GM19324 (cell line): ENCODE measurements around the gene PRSS23.
"Not testable (repeated sequence)": the region's sequence is repeated elsewhere in the genome, so short reads cannot be mapped to it uniquely, and the experiment has no call there.

Source experiments
- ATAC-seq: cut with Tn5 transposase; IDR thresholded peaks from one replicate; pipeline ENCODE4 v1.9.1; 2021; ENCODE audit warnings: mild to moderate bottlenecking, moderate library complexity; ENCODE audit not compliant: unreplicated experiment, low FRiP score

Gene PRSS23, protein sequence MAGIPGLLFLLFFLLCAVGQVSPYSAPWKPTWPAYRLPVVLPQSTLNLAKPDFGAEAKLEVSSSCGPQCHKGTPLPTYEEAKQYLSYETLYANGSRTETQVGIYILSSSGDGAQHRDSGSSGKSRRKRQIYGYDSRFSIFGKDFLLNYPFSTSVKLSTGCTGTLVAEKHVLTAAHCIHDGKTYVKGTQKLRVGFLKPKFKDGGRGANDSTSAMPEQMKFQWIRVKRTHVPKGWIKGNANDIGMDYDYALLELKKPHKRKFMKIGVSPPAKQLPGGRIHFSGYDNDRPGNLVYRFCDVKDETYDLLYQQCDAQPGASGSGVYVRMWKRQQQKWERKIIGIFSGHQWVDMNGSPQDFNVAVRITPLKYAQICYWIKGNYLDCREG

DNA sequence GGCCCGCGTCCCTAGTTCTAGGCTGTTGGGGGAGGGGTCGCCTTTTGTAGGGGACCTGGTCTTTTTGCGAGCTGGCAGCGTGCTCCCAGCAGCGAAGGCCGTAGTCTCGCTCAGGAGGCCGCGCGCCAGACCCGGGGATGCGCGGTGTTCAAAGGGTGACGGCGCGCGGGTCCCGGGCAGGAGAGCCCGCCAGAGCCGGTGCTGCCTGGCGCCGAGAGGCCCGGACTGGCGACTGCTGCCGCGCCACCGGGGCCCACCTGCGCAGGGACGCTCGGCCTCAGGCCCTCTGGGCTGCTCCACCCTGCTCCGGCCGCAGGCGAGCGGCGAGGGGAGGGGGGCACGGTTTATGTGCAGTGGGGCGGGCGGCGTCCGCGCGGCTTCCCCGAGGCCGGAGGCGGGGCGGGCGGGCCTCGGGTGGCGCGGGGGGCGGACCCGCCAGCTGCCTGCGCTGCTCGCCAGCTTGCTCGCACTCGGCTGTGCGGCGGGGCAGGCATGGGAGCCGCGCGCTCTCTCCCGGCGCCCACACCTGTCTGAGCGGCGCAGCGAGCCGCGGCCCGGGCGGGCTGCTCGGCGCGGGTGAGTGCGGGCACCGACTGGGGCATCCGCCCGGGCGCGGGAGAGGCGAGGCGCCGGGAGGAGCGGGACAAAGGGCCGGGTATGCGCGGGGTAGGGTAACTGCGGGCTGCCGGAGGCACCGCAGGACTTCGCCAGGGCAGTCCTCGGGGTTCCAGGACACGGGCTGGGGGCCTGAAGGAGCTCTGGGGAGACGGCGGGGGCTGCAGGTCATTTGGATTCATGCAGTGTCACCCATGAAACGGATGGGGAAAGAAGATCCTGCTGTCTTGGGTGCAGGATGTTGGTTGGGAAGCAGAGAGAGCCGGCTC lies at the start of gene PRSS23:
Gene PRSS23, plus strand, starts transcription at position 467 of the 884 bp plus-strand sequence. CDS start 7,102 bp downstream, outside the sequence.
- peak; percentile 75 for ATAC-seq

DNA sequence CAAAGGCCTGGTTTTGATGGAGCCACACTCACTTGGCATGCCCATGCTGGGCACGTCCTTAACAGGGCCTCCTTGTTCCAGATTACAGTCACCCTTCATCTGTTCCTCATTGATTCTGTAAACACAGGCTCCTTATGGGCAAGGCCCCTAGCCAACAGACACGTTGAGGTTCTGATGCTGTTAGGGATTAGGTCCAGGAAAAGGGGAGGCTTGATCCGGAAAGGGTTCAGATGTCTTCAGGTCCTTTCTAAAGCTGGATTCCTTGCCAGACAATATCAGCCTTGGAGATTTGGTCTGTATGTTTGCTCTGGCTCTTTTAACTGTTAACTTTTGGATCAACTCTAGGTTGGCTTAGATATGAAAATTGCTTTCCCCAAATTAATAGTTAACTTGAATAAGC lies 46.9 kb upstream of the PRSS23 start:
- ATAC-seq = no peak

DNA sequence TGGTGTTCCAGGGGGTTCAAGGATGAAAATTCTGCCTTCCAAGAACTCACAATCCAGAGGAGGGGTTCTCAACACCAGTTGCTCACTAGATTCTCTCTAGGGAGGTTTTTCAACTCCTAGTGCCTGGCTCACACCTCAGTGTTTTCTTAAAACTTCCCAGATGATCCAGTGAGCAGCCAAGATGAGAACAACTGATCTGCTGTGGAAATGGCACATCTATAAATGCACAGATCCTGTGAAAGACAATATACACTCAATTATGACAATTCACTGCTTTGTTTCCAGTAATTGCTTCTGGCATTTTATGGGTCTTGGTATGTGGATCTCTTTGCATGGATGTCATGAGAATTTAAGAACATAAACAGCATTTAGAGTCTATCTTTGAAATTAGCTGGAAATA lies 45.2 kb upstream of the PRSS23 start:
- no peak for ATAC-seq

- ATAC-seq = no peak
Observed at GRCh38 chr11:86758171-86758570, 42.2 kb upstream of the PRSS23 start.

- no peak for ATAC-seq
Observed at GRCh38 chr11:86760577-86760976, 39.8 kb upstream of the PRSS23 start.

DNA sequence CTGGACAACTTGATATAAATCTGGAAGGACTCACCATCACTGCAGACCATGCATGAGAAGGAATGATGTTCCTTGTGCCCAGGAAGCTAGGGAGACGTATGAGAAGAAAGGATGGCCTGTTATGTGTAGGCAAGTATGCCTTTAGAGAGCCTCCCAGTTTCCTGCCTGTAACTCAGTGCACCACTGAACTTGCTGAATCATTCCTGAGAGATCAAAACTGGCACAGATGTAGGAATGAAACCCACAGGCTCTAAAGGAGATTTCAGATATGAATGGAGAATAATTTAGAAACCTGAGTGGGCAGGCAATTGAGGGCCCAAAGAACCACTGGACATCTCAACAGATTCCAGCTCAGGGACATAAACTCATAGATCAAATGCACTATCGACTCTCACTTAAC lies 38.4 kb upstream of the PRSS23 start:
- ATAC-seq = no peak

DNA sequence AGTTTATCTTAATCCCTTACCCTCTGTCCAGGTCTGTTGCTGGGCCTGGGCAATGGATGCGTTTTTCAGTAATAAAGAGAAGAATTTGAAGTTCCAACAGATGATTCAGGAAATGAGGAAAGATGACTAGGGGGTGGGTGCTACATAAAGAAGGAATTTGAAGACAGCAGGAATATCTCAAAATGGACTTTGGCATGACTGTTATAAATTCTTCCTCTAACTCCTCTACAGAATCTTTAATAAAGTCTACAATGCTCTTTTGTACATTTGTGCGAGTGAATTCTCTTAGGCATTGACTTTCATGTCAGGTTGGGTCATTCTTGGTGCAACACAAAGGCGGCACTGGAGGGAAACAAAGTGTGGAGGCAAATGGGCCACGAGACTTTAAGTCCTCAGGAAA lies 35.1 kb upstream of the PRSS23 start:
- no peak for ATAC-seq

DNA sequence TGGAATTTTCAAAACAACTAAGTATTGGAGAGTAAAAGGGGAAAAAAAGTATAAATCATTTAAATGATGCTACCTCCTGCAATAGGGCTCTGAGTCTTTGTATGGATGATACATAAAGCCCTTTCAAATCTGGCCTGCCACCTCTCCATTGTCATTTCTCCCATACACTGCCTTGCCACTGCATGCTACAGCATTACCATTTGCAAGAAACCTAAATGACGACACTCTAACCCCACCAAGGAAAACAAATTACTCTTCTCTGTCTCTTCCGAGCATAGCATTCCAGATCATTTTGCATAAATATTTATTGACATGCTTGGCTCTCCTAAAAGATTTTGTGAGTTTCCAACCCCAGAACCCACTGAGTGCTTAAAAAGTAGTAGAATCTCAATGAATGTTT lies 34.5 kb upstream of the PRSS23 start:
- no peak for ATAC-seq

DNA sequence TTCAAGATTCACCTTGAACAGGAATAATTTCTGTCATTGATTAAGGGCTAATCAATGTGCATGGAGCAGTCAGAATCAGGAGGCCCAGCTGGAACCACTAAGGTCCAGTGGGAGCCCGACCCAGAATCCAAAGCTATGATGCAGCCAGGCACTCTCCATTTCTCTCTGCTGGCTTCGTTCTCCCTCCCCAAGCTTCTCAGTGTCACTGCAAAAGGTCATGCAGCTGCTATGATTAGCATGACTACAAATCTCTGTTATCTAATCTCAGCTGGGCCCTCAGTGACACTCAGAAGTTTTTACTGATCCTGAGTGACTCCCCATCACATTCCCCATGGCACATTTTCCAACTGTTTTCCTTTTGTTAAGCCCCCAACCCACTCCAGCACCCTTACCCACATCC lies 31.1 kb upstream of the PRSS23 start:
- ATAC-seq = no peak

DNA sequence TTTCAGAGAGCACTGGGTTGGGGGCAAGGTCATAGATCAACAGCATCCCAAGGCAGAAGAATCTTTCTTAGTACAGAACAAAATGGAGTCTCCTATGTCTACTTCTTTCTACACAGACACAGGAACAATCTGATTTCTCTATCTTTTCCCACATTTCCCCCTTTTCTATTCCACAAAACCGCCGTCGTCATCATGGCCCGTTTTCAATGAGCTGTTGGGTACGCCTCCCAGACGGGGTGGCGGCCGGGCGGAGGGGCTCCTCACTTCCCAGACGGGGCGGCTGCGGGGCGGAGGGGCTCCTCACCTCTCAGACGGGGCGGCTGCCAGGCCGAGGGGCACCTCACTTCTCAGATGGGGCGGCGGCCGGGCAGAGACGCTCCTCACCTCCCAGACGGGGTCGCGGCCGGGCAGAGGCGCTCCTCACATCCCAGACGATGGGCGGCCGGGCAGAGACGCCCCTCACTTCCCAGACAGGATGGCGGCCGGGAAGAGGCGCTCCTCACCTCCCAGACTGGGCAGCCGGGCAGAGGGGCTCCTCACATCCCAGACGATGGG lies 29.8 kb upstream of the PRSS23 start:
- not testable (repeated sequence) for ATAC-seq

DNA sequence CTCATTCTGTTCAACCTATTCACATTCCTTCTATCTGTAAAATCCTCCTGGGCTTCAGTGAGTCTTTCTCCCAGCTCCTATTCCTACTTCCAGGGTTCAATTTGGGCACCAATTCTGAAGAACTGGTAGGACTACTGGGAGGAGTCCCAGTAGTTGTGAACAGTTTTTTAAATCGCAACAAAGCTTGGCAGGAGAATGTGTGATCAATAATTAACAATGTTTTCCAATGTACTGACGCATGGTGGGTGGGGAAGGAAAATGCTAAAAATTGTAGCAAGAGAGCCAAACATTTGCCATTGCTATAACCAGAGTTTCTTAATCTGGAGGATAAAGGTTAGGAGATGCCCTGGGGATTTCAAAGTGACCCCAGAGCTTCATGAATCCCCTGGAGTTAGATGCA lies 27.3 kb upstream of the PRSS23 start:
- no peak for ATAC-seq

GRCh38 chr11:86773513-86774252 lies 26.7 kb upstream of the PRSS23 start:
- ATAC-seq = no peak

- no peak for ATAC-seq
Observed at GRCh38 chr11:86774417-86774816, 25.9 kb upstream of the PRSS23 start.

DNA sequence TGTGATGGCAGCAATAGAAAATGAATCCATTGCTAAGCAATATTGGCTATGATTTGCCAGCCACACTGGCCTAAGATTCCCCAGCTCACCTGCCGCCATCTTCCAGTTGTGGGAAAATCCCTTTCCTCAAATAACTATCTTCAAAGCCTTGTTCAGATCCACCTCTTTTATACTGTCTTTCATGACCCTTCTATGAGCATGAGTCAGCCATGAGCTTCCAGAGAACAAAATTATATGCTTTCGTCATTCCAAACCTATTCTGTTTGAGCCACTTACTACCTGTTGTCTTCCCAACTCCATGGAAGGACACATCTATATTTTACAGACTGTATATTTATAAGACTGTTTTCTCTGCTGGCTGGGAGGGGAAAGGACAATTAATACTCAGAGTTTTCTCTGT lies 25.0 kb upstream of the PRSS23 start:
- ATAC-seq = no peak

- no peak for ATAC-seq
Observed at GRCh38 chr11:86781546-86781945, 18.8 kb upstream of the PRSS23 start.

DNA sequence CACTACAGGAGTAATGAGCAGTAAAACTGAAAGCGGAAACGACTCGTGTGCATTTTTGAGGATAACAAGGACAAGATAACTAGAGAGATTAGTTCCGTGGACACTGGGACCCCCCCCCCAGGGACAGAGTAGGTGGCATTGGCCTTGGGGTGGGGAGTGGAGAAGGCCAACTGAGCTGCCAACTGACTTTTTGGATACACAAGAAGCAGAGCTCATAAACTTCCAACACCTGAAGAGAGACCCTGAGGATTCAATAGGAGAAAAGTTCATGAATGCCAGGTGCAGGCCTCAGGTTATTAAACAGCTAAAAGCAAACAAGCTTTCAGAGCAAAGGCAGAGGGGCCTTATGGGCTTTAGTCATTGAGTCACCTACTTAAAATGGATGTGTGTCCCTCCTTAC lies 17.6 kb upstream of the PRSS23 start:
- no peak for ATAC-seq

DNA sequence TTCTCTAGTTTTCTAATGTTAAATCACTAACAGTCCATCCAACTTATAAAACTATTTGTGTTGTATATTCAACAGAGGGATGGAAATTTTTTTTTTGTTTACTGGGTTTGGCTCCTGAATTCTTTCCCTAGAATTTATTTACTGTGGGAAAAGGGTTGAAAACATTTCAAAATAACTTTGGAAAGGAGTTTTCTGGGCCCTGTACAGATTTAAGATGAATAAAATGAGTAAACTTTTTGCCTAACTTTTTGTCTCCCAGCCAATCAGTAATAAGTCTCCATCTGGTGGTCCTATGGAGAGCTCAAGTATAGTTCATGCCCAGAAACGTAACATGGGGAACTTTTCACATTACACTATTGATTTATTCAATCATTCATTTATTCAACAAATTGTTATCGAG lies 16.7 kb upstream of the PRSS23 start:
- ATAC-seq = no peak

- no peak for ATAC-seq
Observed at GRCh38 chr11:86784241-86784681, 16.1 kb upstream of the PRSS23 start.

GRCh38 chr11:86785576-86785975 lies 14.8 kb upstream of the PRSS23 start:
- no peak for ATAC-seq

GRCh38 chr11:86787018-86787536 lies 13.3 kb upstream of the PRSS23 start:
- no peak for ATAC-seq
